K562 (cell line): Measurements from ENCODE around the gene ECSIT. TPM values are rescaled to one million over a fixed set of nuclear protein-coding genes. Genes with fewer than 3 reads are reported as not detected.

Source experiments
- ATAC-seq: fragments of 200-7000 bp; cut with Tn5 transposase; 3 replicates; pipeline ENCODE4 v1.9.1; 2020; ENCODE audit warnings: moderate library complexity
- BruUV-seq: library from RNA; stranded (reverse); fragments of 400-500 nt; replicated peaks from 2 replicates; lab custom pipeline; 2021; lab: Mats Ljungman, UMichigan
- CTCF ChIA-PET: fragments of 300-600 bp; formaldehyde crosslinking; extraction: SDS; loops from one replicate; lab custom pipeline; 2021; ENCODE audit warnings: low intra/inter-chr PET ratio; lab: Yijun Ruan, JAX
- POLR2A ChIA-PET: fragments of 300-600, 350-650 bp; sonication (Branson Sonifier 250); formaldehyde crosslinking; extraction: SDS; loops from one replicate; lab custom pipeline; 2021; ENCODE audit warnings: antibody characterized with exemption, inconsistent platforms; lab: Yijun Ruan, JAX
- DNase-seq, 4 experiments: peaks; one replicate each; pipeline versions ENCODE4 v3.0.0 to v3.0.0-alpha.2; 2011 to 2018; ENCODE audit warnings: low spot score in 3 of 4, mixed read lengths in 3 of 4; ENCODE audit errors: extremely low read depth in 1 of 4
- FAIRE-seq: peaks from 2 replicates; lab custom pipeline; 2011; peaks lifted over from hg19 to GRCh38; lab: Jason Lieb, UNC
- H2AFZ ChIP-seq: 2 replicates; pipeline ENCODE4 v1.6.0; 2011; ENCODE audit warnings: low read depth, low read length, control low read depth, inconsistent platforms
- H3K27ac ChIP-seq: fragments of 200-600 bp; 3 replicates; pipeline ENCODE4 v1.8.0; 2011; ENCODE audit warnings: low read depth, mild to moderate bottlenecking, control low read depth, inconsistent platforms, low read length, moderate library complexity, mixed read lengths; ENCODE audit errors: extremely low read depth
- H3K27me3 ChIP-seq, 2 experiments: fragments of 300-600 bp in 1 of 2; 2 replicates in 1 of 2; 3 replicates in 1 of 2; pipeline versions ENCODE4 v1.6.0 to v1.8.0; 2011; ENCODE audit warnings: inconsistent platforms in 2 of 2, low read length in 2 of 2, mild to moderate bottlenecking in 1 of 2, mixed read lengths in 1 of 2, moderate library complexity in 1 of 2; ENCODE audit not compliant: control insufficient read depth in 2 of 2, insufficient read depth in 2 of 2
- H3K36me3 ChIP-seq: fragments of 300-600 bp; 3 replicates; pipeline ENCODE4 v1.8.0; 2011; ENCODE audit warnings: mild to moderate bottlenecking, low read length, inconsistent platforms; ENCODE audit not compliant: control insufficient read depth, insufficient read depth
- H3K4me1 ChIP-seq, 2 experiments: fragments of 200-600 bp in 1 of 2; replicated peaks in 1 of 2; 2 replicates in 1 of 2; 3 replicates in 1 of 2; pipeline versions ENCODE4 v1.5.1 to v1.8.0; 2011; ENCODE audit warnings: inconsistent platforms in 2 of 2, low read length in 2 of 2, mild to moderate bottlenecking in 1 of 2, mixed read lengths in 1 of 2, moderate library complexity in 1 of 2; ENCODE audit not compliant: control insufficient read depth in 2 of 2, insufficient read depth in 2 of 2
- H3K4me2 ChIP-seq: 2 replicates; pipeline ENCODE4 v1.6.1; 2011; ENCODE audit warnings: low read length, control low read depth, inconsistent platforms, mixed read lengths; ENCODE audit not compliant: insufficient read depth
- H3K4me3 ChIP-seq: fragments of 200-600 bp; sonication (generic), shearing (Covaris generic); 2 replicates; pipeline ENCODE4 v1.5.1; 2016; ENCODE audit warnings: control low read depth, inconsistent platforms
- H3K79me2 ChIP-seq: fragments of 200-600 bp; 3 replicates; pipeline ENCODE4 v1.8.0; 2011; ENCODE audit warnings: low read length, inconsistent platforms; ENCODE audit not compliant: control insufficient read depth, insufficient read depth
- H3K9ac ChIP-seq, 2 experiments: 2 replicates each; pipeline versions ENCODE4 v1.6.0 to v1.6.1; 2011; ENCODE audit warnings: low read depth in 2 of 2, low read length in 2 of 2, control low read depth in 1 of 2, inconsistent platforms in 1 of 2, mild to moderate bottlenecking in 1 of 2, mixed read lengths in 1 of 2; ENCODE audit not compliant: insufficient read depth in 1 of 2
- H3K9me1 ChIP-seq: one replicate; pipeline ENCODE4 v1.6.0; 2011; ENCODE audit warnings: inconsistent platforms, mild to moderate bottlenecking, low read length, moderate library complexity; ENCODE audit not compliant: control insufficient read depth, insufficient read depth
- H3K9me3 ChIP-seq: replicated peaks from 2 replicates; pipeline ENCODE4 v1.5.1; 2011; ENCODE audit warnings: low read depth, low read length, inconsistent platforms; ENCODE audit not compliant: control insufficient read depth, insufficient read depth
- H4K20me1 ChIP-seq: replicated peaks from 2 replicates; pipeline ENCODE4 v1.6.1; 2011; ENCODE audit warnings: low read length, inconsistent platforms, mixed read lengths; ENCODE audit not compliant: control insufficient read depth, insufficient read depth
- C11orf30 ChIP-seq: fragments of 450-650 bp; IDR thresholded peaks from 2 replicates; pipeline ENCODE4 v1.6.1; 2016; ENCODE audit warnings: low read depth, mild to moderate bottlenecking
- CXXC5 ChIP-seq: fragments of 250-450 bp; sonication (Bioruptor Pico); IDR thresholded peaks from 2 replicates; pipeline ENCODE4 v1.8.0; 2022; ENCODE audit warnings: inconsistent platforms, mild to moderate bottlenecking, moderate library complexity
- HDAC2 ChIP-seq: fragments of 450-650 bp; IDR thresholded peaks from 2 replicates; pipeline ENCODE4 v1.6.1; 2016; ENCODE audit warnings: mild to moderate bottlenecking
- HDAC6 ChIP-seq: IDR thresholded peaks from 2 replicates; pipeline ENCODE4 v1.6.1; 2012; ENCODE audit warnings: low read depth, mild to moderate bottlenecking, control low read depth, inconsistent platforms, low read length, moderate library complexity
- MYNN ChIP-seq, 2 experiments: sonication (generic); formaldehyde crosslinking in 1 of 2; IDR thresholded peaks; 2 replicates each; pipeline versions ENCODE4 v1.5.0 to v1.6.1; 2016 to 2020; ENCODE audit warnings: antibody characterized with exemption in 1 of 2, missing genetic modification reagents in 1 of 2
- SIN3A ChIP-seq, 2 experiments: fragments of 150-350 bp in 1 of 2; IDR thresholded peaks; 2 replicates each; pipeline ENCODE4 v1.6.1; 2011 to 2016; ENCODE audit warnings: borderline replicate concordance in 2 of 2, low read depth in 2 of 2, low read length in 2 of 2, mild to moderate bottlenecking in 2 of 2, moderate library complexity in 2 of 2; ENCODE audit not compliant: control insufficient read depth in 1 of 2
- ZBTB11 ChIP-seq, 3 experiments: fragments of 200-800 bp in 1 of 3; fragments of 250-450 bp in 1 of 3; fragments of 450-650 bp in 1 of 3; sonication (Bioruptor Pico) in 1 of 3; sonication (Bioruptor generic) in 1 of 3; formaldehyde crosslinking in 1 of 3; IDR thresholded peaks; 2 replicates each; pipeline versions ENCODE4 v1.6.1 to v1.8.0; 2016 to 2022; ENCODE audit warnings: mild to moderate bottlenecking in 2 of 3, missing genetic modification characterization in 2 of 3, missing compliant biosample characterization in 1 of 3, moderate library complexity in 1 of 3
- ZNF121 ChIP-seq: sonication (generic); formaldehyde crosslinking; conservative IDR thresholded peaks from 2 replicates; pipeline ENCODE4 v1.8.0; 2022; ENCODE audit warnings: missing genetic modification reagents
- ZNF165 ChIP-seq: fragments of 250-450 bp; sonication (Bioruptor Pico); IDR thresholded peaks from 2 replicates; pipeline ENCODE4 v1.4.0; 2020; ENCODE audit warnings: borderline replicate concordance
- ZNF551 ChIP-seq: fragments of 250-450 bp; sonication (Bioruptor Pico); IDR thresholded peaks from 2 replicates; pipeline ENCODE4 v1.5.0; 2021; ENCODE audit warnings: mild to moderate bottlenecking, moderate library complexity
- ZNF79 ChIP-seq: fragments of 250-450 bp; sonication (Bioruptor Pico); IDR thresholded peaks from 2 replicates; pipeline ENCODE4 v1.4.0; 2020; ENCODE audit warnings: low read depth, mild to moderate bottlenecking, moderate library complexity
- WGBS: fragments of 100-300 bp; shearing (Covaris generic); methylation state at CpG from one replicate; pipeline ENCODE4 v1.1.6; 2016; ENCODE audit warnings: low coverage, mixed read lengths; ENCODE audit not compliant: insufficient coverage; ENCODE audit errors: missing lambda C conversion rate; 5-methylcytosine and 5-hydroxymethylcytosine counted together
- in situ Hi-C: fragments of 300-500 bp; cut with MboI; formaldehyde crosslinking; loops from 4 replicates; pipeline ENCODE4 v1.15.0; 2018; ENCODE audit warnings: inconsistent platforms, mixed read lengths
- intact Hi-C: fragments of 100-400 bp; cut with micrococcal nuclease; formaldehyde crosslinking; loops from 2 replicates; pipeline ENCODE4 v1.14.2; 2022
- polyA plus RNA-seq, 8 experiments: library from polyadenylated mRNA; depleted of rRNA in 4 of 8; stranded (reverse) in 5 of 8; unstranded in 3 of 8; fragments of >200 nt; fragmentation: Nextera tagmentation in 2 of 8; fragmentation: Illumina TruSeq in 1 of 8; extraction: Ambion mirVana in 2 of 8; extraction: Trizol in 1 of 8; gene quantifications; 2 replicates each; pipeline versions ENCODE4 v1.2.1 to v1.2.3, GENCODE V29; 2011 to 2014; ENCODE audit warnings: inconsistent platforms in 1 of 8, missing spikeins in 1 of 8
- total RNA-seq, 7 experiments: library from RNA; depleted of rRNA in 6 of 7; stranded (reverse); fragments of >200 nt in 6 of 7; fragmentation: Illumina TruSeq in 2 of 7; extraction: Trizol in 2 of 7; gene quantifications; 2 replicates each; pipeline versions ENCODE4 v1.2.1 to v1.2.3, GENCODE V29; 2011 to 2021; ENCODE audit warnings: low replicate concordance in 1 of 7
- TF ChIP-seq, protein P1 (sequence below): fragments of 200-800 bp; sonication (Bioruptor generic); IDR thresholded peaks from 2 replicates; pipeline ENCODE4 v1.6.1; 2016; ENCODE audit warnings: missing genetic modification characterization, missing compliant biosample characterization

The ECSIT gene
- total and polyA plus RNA-seq, 9 of the 15 experiments (the other 6 are each of a cell fraction or from before 2014, with no cell fraction given), result 1.1 to 82.5 (median 43.9) TPM

DNA sequence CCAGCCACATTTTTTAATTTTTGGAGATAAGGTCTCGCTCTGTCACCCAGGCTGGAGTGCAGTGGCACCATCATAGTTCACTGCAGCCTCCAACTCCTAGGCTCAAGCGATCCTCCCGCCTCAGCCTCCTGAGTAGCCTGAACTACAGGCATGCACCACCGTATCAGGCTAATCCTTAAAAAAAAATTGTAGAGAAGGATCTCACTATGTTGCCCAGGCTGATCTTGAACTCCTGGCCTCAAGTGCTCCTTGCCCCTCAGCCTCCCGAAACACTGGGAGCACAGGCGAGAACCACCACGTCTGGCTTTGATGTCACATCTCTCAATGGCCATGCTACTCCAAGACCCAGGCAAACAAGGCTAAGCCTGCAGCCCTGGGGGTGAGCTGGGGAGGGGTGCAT lies 72.3 kb downstream of the ECSIT start:
- FAIRE-seq (no peak), DNase-seq (no peak), ATAC-seq (no peak)
- in situ Hi-C loops, result no loop called here
- 27% methylated on average over 6 of the region's 7 CpGs for WGBS
- BruUV-seq, result no TSS peak
- Histone ChIP-seq H3K79me2 (no peaks in the 10 kb centered on the region), H2AFZ (no peak overlapping the region), H3K4me1 (peaks cover 0 to 40% of the 10 kb centered on the region in 2 experiments; a peak in 3 of 5 replicates), H3K9ac (no peak overlapping the region), H3K27me3 (peaks cover 0 to 9% of the 10 kb centered on the region in 2 experiments; a peak in 3 of 5 replicates), H3K27ac (no peak overlapping the region), H3K9me3 (no peaks in the 10 kb centered on the region), H3K36me3 (no peaks in the 10 kb centered on the region), H4K20me1 (0 out of 2 replicates have a peak, but pooled peaks cover 4% of the 10 kb centered on the region), H3K4me2 (no peak overlapping the region), H3K4me3 (no peak overlapping the region), H3K9me1 (no peaks in the 10 kb centered on the region)
- POLR2A ChIA-PET, result interaction anchor here (0.7 kb wide), 1 partner anchor 308 kb away, joined by 4 read pairs; no protein-coding TSS in a partner anchor
- intact Hi-C loops, result no loop called here
- CTCF ChIA-PET, result no interaction called here
- TF ChIP-seq ZNF121 (peak; percentile 93), CXXC5 (CRISPR knock-in tag) (no peak), MYNN (IDR thresholded peaks at IDR 0.05) (no peak), MYNN (CRISPR knock-in tag; IDR thresholded peaks at IDR 0.05) (no peak), ZNF551 (CRISPR knock-in tag) (no peak), ZNF165 (CRISPR knock-in tag) (no peak), ZBTB11 (CRISPR knock-in tag; IDR thresholded peaks at IDR 0.05) (no peak), SIN3A (IDR thresholded peaks at IDR 0.05; ENCODE audit: borderline replicate concordance in 2 of 2, control insufficient read depth in 1 of 2, low read depth in 2 of 2, low read length in 2 of 2) (no peak), C11orf30 (no peak), HDAC6 (no peak), ZNF79 (CRISPR knock-in tag) (no peak), HDAC2 (no peak)
- TF ChIP-seq, protein P1, sequence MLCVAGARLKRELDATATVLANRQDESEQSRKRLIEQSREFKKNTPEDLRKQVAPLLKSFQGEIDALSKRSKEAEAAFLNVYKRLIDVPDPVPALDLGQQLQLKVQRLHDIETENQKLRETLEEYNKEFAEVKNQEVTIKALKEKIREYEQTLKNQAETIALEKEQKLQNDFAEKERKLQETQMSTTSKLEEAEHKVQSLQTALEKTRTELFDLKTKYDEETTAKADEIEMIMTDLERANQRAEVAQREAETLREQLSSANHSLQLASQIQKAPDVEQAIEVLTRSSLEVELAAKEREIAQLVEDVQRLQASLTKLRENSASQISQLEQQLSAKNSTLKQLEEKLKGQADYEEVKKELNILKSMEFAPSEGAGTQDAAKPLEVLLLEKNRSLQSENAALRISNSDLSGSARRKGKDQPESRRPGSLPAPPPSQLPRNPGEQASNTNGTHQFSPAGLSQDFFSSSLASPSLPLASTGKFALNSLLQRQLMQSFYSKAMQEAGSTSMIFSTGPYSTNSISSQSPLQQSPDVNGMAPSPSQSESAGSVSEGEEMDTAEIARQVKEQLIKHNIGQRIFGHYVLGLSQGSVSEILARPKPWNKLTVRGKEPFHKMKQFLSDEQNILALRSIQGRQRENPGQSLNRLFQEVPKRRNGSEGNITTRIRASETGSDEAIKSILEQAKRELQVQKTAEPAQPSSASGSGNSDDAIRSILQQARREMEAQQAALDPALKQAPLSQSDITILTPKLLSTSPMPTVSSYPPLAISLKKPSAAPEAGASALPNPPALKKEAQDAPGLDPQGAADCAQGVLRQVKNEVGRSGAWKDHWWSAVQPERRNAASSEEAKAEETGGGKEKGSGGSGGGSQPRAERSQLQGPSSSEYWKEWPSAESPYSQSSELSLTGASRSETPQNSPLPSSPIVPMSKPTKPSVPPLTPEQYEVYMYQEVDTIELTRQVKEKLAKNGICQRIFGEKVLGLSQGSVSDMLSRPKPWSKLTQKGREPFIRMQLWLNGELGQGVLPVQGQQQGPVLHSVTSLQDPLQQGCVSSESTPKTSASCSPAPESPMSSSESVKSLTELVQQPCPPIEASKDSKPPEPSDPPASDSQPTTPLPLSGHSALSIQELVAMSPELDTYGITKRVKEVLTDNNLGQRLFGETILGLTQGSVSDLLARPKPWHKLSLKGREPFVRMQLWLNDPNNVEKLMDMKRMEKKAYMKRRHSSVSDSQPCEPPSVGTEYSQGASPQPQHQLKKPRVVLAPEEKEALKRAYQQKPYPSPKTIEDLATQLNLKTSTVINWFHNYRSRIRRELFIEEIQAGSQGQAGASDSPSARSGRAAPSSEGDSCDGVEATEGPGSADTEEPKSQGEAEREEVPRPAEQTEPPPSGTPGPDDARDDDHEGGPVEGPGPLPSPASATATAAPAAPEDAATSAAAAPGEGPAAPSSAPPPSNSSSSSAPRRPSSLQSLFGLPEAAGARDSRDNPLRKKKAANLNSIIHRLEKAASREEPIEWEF (CRISPR knock-in tag), result no peak
